Glutamatergic neuron (in vitro differentiated cells): Measurements from ENCODE around the gene TCF12. TPM values are rescaled to one million over a fixed set of nuclear protein-coding genes. Genes with fewer than 3 reads are reported as not detected.

ENCODE experiments used
- DNase-seq: peaks from one replicate; pipeline ENCODE4 v3.0.0; 2022
- H3K27ac Mint-ChIP-seq: one replicate; pipeline ENCODE4 v1.8.0; 2020; ENCODE audit warnings: mild to moderate bottlenecking, mixed read lengths, inconsistent platforms; ENCODE audit not compliant: unreplicated experiment
- H3K27me3 Mint-ChIP-seq: one replicate; pipeline ENCODE4 v1.8.0; 2020; ENCODE audit warnings: mild to moderate bottlenecking, moderate library complexity, mixed read lengths, inconsistent platforms; ENCODE audit not compliant: unreplicated experiment
- H3K36me3 Mint-ChIP-seq: one replicate; pipeline ENCODE4 v1.8.0; 2020; ENCODE audit warnings: mild to moderate bottlenecking, mixed read lengths, inconsistent platforms; ENCODE audit not compliant: unreplicated experiment
- H3K4me1 Mint-ChIP-seq: one replicate; pipeline ENCODE4 v1.8.0; 2020; ENCODE audit warnings: mild to moderate bottlenecking, low read depth, mixed read lengths, inconsistent platforms; ENCODE audit not compliant: unreplicated experiment
- H3K4me3 Mint-ChIP-seq: one replicate; pipeline ENCODE4 v1.8.0; 2020; ENCODE audit warnings: mild to moderate bottlenecking, mixed read lengths, inconsistent platforms; ENCODE audit not compliant: unreplicated experiment
- H3K9me3 Mint-ChIP-seq: one replicate; pipeline ENCODE4 v1.8.0; 2020; ENCODE audit warnings: mild to moderate bottlenecking, moderate library complexity, mixed read lengths, inconsistent platforms; ENCODE audit not compliant: unreplicated experiment
- total RNA-seq: library from RNA; stranded (reverse); fragmentation: NEBNext Ultra II Directional; extraction: Animal tissue kit (Norgen Biotek cat#: 25700); gene quantifications from one replicate; pipeline ENCODE4 v1.2.1, GENCODE V29; 2021; ENCODE audit not compliant: unreplicated experiment
- TF ChIP-seq, protein P1 (sequence below): fragments of 200-600 bp; sonication (generic); IDR thresholded peaks from one replicate; pipeline ENCODE4 v1.5.0; 2021; ENCODE audit not compliant: partially characterized antibody, unreplicated experiment

Gene TCF12
- total RNA-seq, 1 donor from 2014 or later = 140 TPM

DNA sequence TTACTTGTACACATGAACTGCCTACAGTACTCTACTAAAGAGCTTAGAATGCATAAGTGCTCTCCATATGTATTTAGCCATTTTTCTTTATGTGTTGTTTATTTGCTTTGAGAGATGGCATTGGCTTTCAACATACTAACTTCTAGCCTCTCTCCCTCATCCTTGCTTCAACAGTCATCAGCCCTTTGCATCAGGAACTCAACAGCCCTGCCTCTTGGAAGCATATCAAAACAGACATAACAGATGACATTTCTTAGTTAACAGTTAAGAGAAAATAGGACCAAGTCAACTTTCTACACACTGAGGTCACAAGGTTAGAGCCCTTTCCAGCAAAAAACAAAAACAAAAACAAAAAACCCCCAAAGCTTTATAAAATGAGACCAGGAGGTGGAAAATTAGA, 145.6 kb downstream of the TCF12 start:
- Mint-ChIP-seq H3K27me3 (no peaks in the 10 kb centered on the region), H3K27ac (no peak overlapping the region), H3K4me3 (no peak overlapping the region), H3K9me3 (no peaks in the 10 kb centered on the region), H3K4me1 (peaks cover 5% of the 10 kb centered on the region), H3K36me3 (no peaks in the 10 kb centered on the region)
- DNase-seq = no peak
- TF ChIP-seq, protein P1, sequence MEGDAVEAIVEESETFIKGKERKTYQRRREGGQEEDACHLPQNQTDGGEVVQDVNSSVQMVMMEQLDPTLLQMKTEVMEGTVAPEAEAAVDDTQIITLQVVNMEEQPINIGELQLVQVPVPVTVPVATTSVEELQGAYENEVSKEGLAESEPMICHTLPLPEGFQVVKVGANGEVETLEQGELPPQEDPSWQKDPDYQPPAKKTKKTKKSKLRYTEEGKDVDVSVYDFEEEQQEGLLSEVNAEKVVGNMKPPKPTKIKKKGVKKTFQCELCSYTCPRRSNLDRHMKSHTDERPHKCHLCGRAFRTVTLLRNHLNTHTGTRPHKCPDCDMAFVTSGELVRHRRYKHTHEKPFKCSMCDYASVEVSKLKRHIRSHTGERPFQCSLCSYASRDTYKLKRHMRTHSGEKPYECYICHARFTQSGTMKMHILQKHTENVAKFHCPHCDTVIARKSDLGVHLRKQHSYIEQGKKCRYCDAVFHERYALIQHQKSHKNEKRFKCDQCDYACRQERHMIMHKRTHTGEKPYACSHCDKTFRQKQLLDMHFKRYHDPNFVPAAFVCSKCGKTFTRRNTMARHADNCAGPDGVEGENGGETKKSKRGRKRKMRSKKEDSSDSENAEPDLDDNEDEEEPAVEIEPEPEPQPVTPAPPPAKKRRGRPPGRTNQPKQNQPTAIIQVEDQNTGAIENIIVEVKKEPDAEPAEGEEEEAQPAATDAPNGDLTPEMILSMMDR = no peak

DNA sequence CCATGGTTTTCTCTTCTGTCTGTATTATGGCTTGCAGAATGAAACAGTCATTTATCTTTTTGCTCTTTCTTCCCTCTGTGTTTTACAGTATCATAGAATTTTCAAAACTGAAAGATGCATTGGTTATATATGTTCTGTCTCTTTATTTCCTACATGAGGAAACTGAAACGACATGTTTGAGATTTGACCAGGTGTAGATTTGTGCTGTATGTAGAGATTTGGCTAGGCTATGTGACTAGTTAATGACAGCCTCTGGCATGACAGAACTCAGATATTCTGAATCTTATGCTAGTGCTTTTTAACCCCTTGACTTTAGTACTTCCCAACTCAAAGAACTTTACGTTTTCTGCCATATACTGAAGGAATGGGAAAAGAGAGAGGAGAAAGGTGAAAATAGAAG, 151.0 kb downstream of the TCF12 start:
- Mint-ChIP-seq H3K36me3 (no peaks in the 10 kb centered on the region), H3K4me1 (no peaks in the 10 kb centered on the region), H3K27ac (no peak overlapping the region), H3K9me3 (no peaks in the 10 kb centered on the region), H3K27me3 (no peaks in the 10 kb centered on the region), H3K4me3 (no peak overlapping the region)
- TF ChIP-seq, protein P1 = no peak
- no peak for DNase-seq

DNA sequence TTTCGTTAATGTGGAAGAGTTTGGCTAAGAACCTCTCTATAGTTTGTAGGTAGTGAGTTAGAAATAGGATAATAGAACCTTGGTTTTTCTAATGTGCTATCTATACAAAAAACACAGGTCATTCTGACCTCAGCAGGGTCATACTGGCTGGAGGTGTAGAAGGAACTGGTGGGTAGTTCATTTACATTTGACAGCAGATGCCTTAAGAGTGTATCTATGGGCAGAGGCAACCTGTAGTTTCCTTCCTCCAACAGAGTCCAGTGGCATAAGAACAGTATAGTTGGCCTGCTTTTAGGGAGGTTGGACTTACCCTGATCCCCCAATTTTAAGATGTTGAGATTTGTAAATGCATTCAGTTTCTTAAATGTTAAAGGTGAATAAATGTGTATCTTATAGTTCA, 152.2 kb downstream of the TCF12 start:
- Mint-ChIP-seq H3K4me3 (no peak overlapping the region), H3K27me3 (no peaks in the 10 kb centered on the region), H3K4me1 (no peaks in the 10 kb centered on the region), H3K27ac (no peak overlapping the region), H3K9me3 (no peaks in the 10 kb centered on the region), H3K36me3 (no peaks in the 10 kb centered on the region)
- TF ChIP-seq, protein P1 = no peak
- no peak for DNase-seq

DNA sequence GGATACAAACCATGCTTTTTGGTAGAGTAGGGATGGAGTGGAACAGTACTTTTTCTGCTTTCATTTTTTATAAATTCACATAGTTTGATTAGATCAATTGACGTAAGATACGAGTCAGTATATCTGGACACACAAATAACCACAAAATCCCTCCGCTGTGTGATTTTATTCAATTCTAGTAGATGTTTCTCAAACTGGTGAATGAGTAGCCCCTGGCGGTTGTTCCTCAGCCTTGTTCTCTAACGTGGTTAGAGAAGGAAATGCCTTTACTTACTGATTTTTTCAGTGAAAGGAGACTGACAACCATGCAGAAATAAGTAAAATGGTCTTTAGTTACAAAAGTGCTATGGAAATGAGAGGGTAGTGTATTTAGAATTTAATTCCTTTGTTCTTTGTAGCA, 161.0 kb downstream of the TCF12 start:
- H3K27me3 Mint-ChIP-seq = no peaks in the 10 kb centered on the region

DNA sequence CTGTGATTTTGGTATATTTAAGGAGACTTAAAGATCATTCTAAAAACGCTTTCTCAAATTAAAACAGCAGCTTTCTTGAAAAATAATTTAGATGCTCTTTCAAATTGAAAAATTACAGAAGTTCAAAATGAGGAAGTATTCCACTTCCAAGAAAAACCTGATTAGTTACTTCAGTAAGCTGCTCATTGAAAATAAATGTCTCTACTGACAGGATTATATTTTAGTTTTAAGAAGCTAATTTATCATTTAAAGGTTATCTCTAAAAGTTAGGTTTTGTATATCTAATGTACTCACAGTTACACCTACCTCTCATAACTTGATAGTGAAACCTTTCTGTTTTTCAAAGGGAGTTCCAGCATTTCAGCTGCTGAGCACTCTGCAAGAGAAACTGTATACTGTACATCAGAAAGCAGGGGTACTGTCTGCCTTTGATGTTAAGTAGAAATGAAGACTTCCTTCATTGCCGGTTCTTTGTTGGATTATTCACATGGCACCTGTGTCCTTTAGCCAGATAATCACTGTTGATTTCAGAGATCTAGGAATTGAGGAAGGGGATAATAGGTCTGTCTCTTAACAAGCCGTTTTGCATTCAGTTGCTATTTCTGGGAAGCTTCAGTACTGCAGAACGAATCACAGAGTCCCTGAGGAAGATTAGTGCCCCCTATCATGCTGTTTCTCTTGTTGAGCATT, 161.6 kb downstream of the TCF12 start:
- Mint-ChIP-seq H3K9me3 (peaks cover 3% of the 10 kb centered on the region), H3K27me3 (no peaks in the 10 kb centered on the region), H3K27ac (no peak overlapping the region), H3K36me3 (no peaks in the 10 kb centered on the region), H3K4me1 (peaks cover 18% of the 10 kb centered on the region), H3K4me3 (no peak overlapping the region)
- TF ChIP-seq, protein P1 = no peak
- DNase-seq = no peak

More for the DNA sequence above, 161.0 kb downstream of the TCF12 start:
- Mint-ChIP-seq H3K4me1 (peaks cover 16% of the 10 kb centered on the region), H3K27ac (no peak overlapping the region), H3K9me3 (peaks cover 3% of the 10 kb centered on the region), H3K4me3 (no peak overlapping the region), H3K36me3 (no peaks in the 10 kb centered on the region)
- no peak for DNase-seq
- TF ChIP-seq, protein P1 = no peak
